LNCAP (cell line): ENCODE measurements around the gene DCANP1.

Experiments
- CTCF ChIP-seq: fragments of 450-650 bp; IDR thresholded peaks from 2 replicates; pipeline ENCODE4 v1.5.1; 2017; ENCODE audit warnings: mild to moderate bottlenecking

DCANP1 gene

GRCh38 chr5:135440916-135441315 is 6.2 kb downstream of the DCANP1 start:
- TF ChIP-seq CTCF, result no peak

GRCh38 chr5:135439231-135440205 is 7.6 kb downstream of the DCANP1 start:
- TF ChIP-seq CTCF, result no peak

GRCh38 chr5:135438636-135439221 is 8.4 kb downstream of the DCANP1 start:
- no peak for TF ChIP-seq CTCF

- TF ChIP-seq CTCF, result no peak; the same call in 1 of the 2 replicates
Observed at GRCh38 chr5:135437796-135438560, 9.2 kb downstream of the DCANP1 start.

DNA sequence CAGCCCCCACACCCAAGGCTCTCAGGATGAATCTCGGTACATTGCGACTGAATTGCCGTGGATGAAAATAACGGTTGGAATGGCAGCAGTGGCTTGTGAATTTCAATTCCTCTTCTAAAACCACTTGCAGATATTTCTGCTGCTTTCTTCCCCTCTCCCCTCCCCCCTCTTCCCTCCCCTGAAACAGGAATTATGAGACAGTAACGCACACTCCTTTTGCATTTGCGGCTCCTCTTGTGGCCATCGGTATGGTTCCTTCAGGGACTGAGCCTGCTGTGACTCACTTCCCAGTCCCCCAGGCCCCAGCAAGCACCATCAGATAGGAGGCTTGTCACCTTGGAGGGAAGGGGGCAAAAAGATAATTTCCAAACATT is 9.7 kb downstream of the DCANP1 start:
- TF ChIP-seq CTCF, result no peak

- TF ChIP-seq CTCF, result no peak
Observed at GRCh38 chr5:135436951-135437418, 10.2 kb downstream of the DCANP1 start.
